ENCODE results near the gene S100A9. TPM values are rescaled to one million over a fixed set of nuclear protein-coding genes. Genes with fewer than 3 reads are reported as not detected.

Gene S100A9
- total RNA-seq, 1 donor from 2014 or later, result 4.2 TPM

DNA sequence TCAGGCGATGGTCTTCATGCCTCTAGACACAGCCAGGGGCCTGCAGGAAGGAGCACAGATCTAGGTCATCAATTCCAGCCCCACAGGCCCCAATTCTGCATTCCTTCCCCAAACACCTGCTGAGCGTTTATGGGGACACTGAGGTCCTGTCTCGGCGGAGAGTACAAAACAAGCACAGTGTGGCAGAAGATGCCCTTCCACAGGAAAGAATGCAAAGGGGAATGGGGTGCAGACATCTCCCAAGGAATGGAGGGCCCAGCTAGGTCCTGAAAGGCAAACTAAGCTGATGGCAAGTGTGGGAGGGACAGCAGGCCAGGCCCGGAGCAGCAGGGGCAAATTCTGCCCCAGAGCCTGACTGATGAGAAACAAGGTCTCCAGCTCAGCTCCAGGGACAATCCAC is 36.7 kb downstream of the S100A9 start:
- Mint-ChIP-seq H3K4me1 (no peaks in the 10 kb centered on the region), H3K9me3 (no peaks in the 10 kb centered on the region), H3K27me3 (ENCODE audit: low read depth) (peaks cover 37% of the 10 kb centered on the region), H3K27ac (no peak overlapping the region), H3K36me3 (no peaks in the 10 kb centered on the region), H3K4me3 (no peak overlapping the region)
- TF ChIP-seq, protein P1, sequence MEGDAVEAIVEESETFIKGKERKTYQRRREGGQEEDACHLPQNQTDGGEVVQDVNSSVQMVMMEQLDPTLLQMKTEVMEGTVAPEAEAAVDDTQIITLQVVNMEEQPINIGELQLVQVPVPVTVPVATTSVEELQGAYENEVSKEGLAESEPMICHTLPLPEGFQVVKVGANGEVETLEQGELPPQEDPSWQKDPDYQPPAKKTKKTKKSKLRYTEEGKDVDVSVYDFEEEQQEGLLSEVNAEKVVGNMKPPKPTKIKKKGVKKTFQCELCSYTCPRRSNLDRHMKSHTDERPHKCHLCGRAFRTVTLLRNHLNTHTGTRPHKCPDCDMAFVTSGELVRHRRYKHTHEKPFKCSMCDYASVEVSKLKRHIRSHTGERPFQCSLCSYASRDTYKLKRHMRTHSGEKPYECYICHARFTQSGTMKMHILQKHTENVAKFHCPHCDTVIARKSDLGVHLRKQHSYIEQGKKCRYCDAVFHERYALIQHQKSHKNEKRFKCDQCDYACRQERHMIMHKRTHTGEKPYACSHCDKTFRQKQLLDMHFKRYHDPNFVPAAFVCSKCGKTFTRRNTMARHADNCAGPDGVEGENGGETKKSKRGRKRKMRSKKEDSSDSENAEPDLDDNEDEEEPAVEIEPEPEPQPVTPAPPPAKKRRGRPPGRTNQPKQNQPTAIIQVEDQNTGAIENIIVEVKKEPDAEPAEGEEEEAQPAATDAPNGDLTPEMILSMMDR (IDR thresholded peaks at IDR 0.05; ENCODE audit: unreplicated experiment), result no peak
- no peak for DNase-seq (ENCODE audit: low spot score in 2 of 2, unreplicated experiment in 2 of 2)

DNA sequence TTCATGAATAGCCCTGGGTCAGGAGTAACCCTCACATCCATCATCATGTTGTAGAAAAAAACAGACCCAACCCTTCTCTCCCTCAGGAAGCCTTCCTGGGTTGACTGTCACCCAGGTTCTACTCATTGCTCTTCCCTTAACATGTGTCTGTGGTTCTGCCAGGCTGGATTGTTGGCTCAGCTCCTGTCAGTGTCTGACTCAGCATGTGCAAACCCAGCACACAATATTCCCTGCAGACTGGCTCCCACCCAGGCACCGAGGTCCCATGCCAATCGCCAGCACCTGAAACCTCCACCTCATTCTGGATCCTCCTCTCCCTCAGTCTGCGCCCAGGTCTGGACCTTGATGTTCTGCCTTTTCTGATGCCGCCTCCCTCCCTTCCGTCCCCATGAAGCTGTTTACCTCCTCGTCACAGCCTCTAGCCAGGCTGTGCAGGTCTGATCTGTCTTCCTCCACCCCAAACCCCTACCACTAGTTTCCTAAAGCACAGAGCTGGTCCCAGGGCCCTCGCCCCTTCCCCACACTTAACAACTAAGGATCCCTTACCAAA is 37.6 kb downstream of the S100A9 start:
- peaks cover 36% of the 10 kb centered on the region for H3K27me3 Mint-ChIP-seq (ENCODE audit: low read depth)
- no peaks in the 10 kb centered on the region for H3K4me1 Mint-ChIP-seq
- no peak overlapping the region for H3K27ac Mint-ChIP-seq
- no peak overlapping the region for H3K4me3 Mint-ChIP-seq
- DNase-seq (ENCODE audit: low spot score in 2 of 2, unreplicated experiment in 2 of 2), result no peak
- TF ChIP-seq, protein P1 (IDR thresholded peaks at IDR 0.05; ENCODE audit: unreplicated experiment), result no peak
- no peaks in the 10 kb centered on the region for H3K36me3 Mint-ChIP-seq
- H3K9me3 Mint-ChIP-seq, result no peaks in the 10 kb centered on the region

DNA sequence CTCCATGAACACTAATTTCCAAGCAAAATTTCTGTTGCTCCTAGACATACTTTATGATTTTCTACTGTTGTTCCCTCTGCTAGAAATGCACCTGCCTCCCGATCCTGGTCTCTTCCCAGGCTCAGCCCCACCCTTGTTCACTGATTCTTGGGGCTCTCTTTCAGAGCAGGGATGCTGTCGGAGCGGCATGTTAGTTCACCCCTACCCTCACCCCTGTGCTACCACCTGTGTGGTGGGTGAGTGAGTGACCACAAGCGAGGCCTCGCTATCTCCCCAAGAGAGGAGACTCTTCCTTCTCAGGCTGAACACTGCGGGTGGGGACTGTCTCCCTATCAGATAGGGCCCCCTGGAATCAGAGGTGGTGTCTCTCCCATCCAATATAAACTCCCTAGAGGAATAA is 38.1 kb downstream of the S100A9 start:
- no peaks in the 10 kb centered on the region for H3K4me1 Mint-ChIP-seq
- DNase-seq (ENCODE audit: low spot score in 2 of 2, unreplicated experiment in 2 of 2), result no peak
- H3K27ac Mint-ChIP-seq, result no peak overlapping the region
- H3K4me3 Mint-ChIP-seq, result no peak overlapping the region
- peaks cover 35% of the 10 kb centered on the region for H3K27me3 Mint-ChIP-seq (ENCODE audit: low read depth)
- TF ChIP-seq, protein P1 (IDR thresholded peaks at IDR 0.05; ENCODE audit: unreplicated experiment), result no peak
- H3K36me3 Mint-ChIP-seq, result no peaks in the 10 kb centered on the region
- no peaks in the 10 kb centered on the region for H3K9me3 Mint-ChIP-seq

DNA sequence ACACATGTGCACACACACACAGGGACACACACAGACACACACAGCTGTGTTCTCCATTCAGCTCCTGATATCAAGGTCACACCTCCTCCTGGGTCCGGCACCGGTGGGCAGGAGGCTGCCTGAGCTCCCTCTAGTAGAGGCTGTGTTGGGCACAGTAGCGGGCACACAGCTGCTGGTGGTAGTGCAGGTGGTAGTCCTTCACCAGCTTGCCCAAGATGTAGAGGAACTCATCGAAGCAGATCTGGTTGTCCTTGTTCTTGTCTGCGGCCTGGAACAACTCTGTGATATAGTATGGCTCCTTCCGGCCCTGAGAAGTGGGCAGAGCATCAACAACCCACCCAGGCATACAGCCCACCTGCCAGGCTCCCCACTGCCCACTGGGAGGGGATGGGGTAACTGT is 38.8 kb downstream of the S100A9 start:
- no peak overlapping the region for H3K27ac Mint-ChIP-seq
- H3K9me3 Mint-ChIP-seq, result no peaks in the 10 kb centered on the region
- no peaks in the 10 kb centered on the region for H3K36me3 Mint-ChIP-seq
- no peaks in the 10 kb centered on the region for H3K4me1 Mint-ChIP-seq
- peaks cover 32% of the 10 kb centered on the region for H3K27me3 Mint-ChIP-seq (ENCODE audit: low read depth)
- TF ChIP-seq, protein P1 (IDR thresholded peaks at IDR 0.05; ENCODE audit: unreplicated experiment), result no peak
- no peak overlapping the region for H3K4me3 Mint-ChIP-seq
- no peak for DNase-seq (ENCODE audit: low spot score in 2 of 2, unreplicated experiment in 2 of 2)

DNA sequence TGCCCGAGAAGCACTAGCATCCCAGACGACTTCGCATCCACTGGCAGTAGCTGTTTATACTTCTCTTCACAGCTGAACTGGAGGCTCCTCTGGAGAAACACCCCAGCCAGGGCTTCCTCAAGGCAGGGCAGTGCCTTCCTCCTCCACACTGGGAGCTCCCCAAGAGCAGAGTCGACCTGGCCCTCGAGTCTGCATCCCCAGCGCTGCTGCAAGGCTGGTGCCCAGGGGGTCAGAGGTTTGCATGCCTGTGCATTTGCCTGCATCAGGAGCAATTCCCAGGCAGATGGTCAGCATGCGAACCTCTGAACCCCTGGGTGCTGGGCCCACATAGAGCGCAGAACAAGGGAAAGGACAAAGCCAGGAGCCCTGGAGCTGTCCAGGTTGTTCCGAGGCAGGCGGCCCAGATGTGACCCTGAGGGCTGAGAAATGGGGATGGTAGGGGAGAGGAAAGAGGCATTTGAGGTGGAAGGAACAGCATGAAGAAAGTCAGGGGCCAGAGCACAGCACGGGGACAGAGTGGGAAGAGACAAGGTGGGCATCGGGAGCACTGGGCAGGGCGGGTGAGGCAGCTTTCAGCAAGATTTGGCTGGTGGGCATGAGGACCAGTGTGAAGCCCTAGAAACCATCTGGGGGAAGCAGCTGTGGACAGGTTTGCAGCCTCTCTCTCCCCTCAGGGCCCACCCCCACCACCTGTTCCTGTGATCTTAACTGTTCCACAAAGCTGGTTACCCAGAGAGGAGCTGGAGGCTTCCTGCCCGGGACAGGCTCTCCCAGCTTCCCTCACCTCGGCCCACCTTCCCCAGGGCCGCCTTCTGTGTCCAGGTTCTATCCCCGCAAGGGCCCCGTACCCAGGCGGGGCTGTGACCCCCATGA is 39.6 kb downstream of the S100A9 start:
- H3K27me3 Mint-ChIP-seq (ENCODE audit: low read depth), result peaks cover 29% of the 10 kb centered on the region
- no peaks in the 10 kb centered on the region for H3K4me1 Mint-ChIP-seq
- H3K9me3 Mint-ChIP-seq, result no peaks in the 10 kb centered on the region
- no peak overlapping the region for H3K27ac Mint-ChIP-seq
- TF ChIP-seq, protein P1 (IDR thresholded peaks at IDR 0.05; ENCODE audit: unreplicated experiment), result no peak
- no peak overlapping the region for H3K4me3 Mint-ChIP-seq
- no peak for DNase-seq (ENCODE audit: low spot score in 2 of 2, unreplicated experiment in 2 of 2)
- no peaks in the 10 kb centered on the region for H3K36me3 Mint-ChIP-seq
